ENCODE measurements around the gene FNTB. TPM values are rescaled to one million over a fixed set of nuclear protein-coding genes. Genes with fewer than 3 reads are reported as not detected.

FNTB gene
- total RNA-seq, 1 donor from 2014 or later = 19.1 TPM

- Mint-ChIP-seq H3K36me3 (ENCODE audit: low read depth) (peaks cover 43% of the 10 kb centered on the region), H3K27me3 (no peaks in the 10 kb centered on the region)
- intact Hi-C loops (cut with micrococcal nuclease) = no loop called here
These were observed 58.3 kb downstream of the FNTB start for GRCh38 chr14:65045006-65045405.

GRCh38 chr14:65045709-65046108 is 59.0 kb downstream of the FNTB start:
- H3K27me3 Mint-ChIP-seq = no peaks in the 10 kb centered on the region
- H3K27ac Mint-ChIP-seq = no peak overlapping the region

More at GRCh38 chr14:65045006-65045405, 58.3 kb downstream of the FNTB start:
- H3K4me1 Mint-ChIP-seq = peaks cover 13% of the 10 kb centered on the region
- no peak for DNase-seq
- no peak overlapping the region for H3K4me3 Mint-ChIP-seq
- H3K27ac Mint-ChIP-seq = no peak overlapping the region
- H3K9me3 Mint-ChIP-seq = no peaks in the 10 kb centered on the region

GRCh38 chr14:65052832-65053231 is 66.1 kb downstream of the FNTB start:
- Mint-ChIP-seq H3K36me3 (ENCODE audit: low read depth) (peaks cover 25% of the 10 kb centered on the region), H3K9me3 (no peaks in the 10 kb centered on the region), H3K4me1 (peaks cover 3% of the 10 kb centered on the region), H3K4me3 (no peak overlapping the region), H3K27ac (no peak overlapping the region), H3K27me3 (no peaks in the 10 kb centered on the region)
- intact Hi-C loops (cut with micrococcal nuclease) = no loop called here
- DNase-seq = no peak

More at GRCh38 chr14:65045709-65046108, 59.0 kb downstream of the FNTB start:
- intact Hi-C loops (cut with micrococcal nuclease) = no loop called here
- H3K4me3 Mint-ChIP-seq = no peak overlapping the region
- DNase-seq = no peak
- peaks cover 13% of the 10 kb centered on the region for H3K4me1 Mint-ChIP-seq
- no peaks in the 10 kb centered on the region for H3K9me3 Mint-ChIP-seq
- peaks cover 42% of the 10 kb centered on the region for H3K36me3 Mint-ChIP-seq (ENCODE audit: low read depth)

GRCh38 chr14:65053466-65053865 is 66.8 kb downstream of the FNTB start:
- Mint-ChIP-seq H3K9me3 (no peaks in the 10 kb centered on the region), H3K4me1 (peaks cover 3% of the 10 kb centered on the region), H3K36me3 (ENCODE audit: low read depth) (peaks cover 28% of the 10 kb centered on the region), H3K27me3 (no peaks in the 10 kb centered on the region), H3K27ac (no peak overlapping the region), H3K4me3 (no peak overlapping the region)
- DNase-seq = no peak
- intact Hi-C loops (cut with micrococcal nuclease) = no loop called here

GRCh38 chr14:65054471-65055085 is 67.9 kb downstream of the FNTB start:
- Mint-ChIP-seq H3K27ac (no peak overlapping the region), H3K36me3 (ENCODE audit: low read depth) (peaks cover 31% of the 10 kb centered on the region), H3K9me3 (no peaks in the 10 kb centered on the region), H3K27me3 (no peaks in the 10 kb centered on the region), H3K4me1 (peaks cover 3% of the 10 kb centered on the region), H3K4me3 (no peak overlapping the region)
- intact Hi-C loops (cut with micrococcal nuclease) = no loop called here
- no peak for DNase-seq

GRCh38 chr14:65057695-65058094 is 71.0 kb downstream of the FNTB start:
- intact Hi-C loops (cut with micrococcal nuclease) = no loop called here
- Mint-ChIP-seq H3K9me3 (no peaks in the 10 kb centered on the region), H3K36me3 (ENCODE audit: low read depth) (peaks cover 47% of the 10 kb centered on the region), H3K4me1 (peaks cover 2% of the 10 kb centered on the region), H3K4me3 (no peak overlapping the region), H3K27ac (no peak overlapping the region), H3K27me3 (no peaks in the 10 kb centered on the region)
- DNase-seq = no peak

- Mint-ChIP-seq H3K4me1 (no peaks in the 10 kb centered on the region), H3K36me3 (ENCODE audit: low read depth) (peaks cover 63% of the 10 kb centered on the region), H3K27ac (no peak overlapping the region), H3K27me3 (no peaks in the 10 kb centered on the region), H3K9me3 (no peaks in the 10 kb centered on the region), H3K4me3 (no peak overlapping the region)
- intact Hi-C loops (cut with micrococcal nuclease) = no loop called here
- no peak for DNase-seq
These were observed 75.7 kb downstream of the FNTB start for GRCh38 chr14:65062096-65063075.

- intact Hi-C loops (cut with micrococcal nuclease) = no loop called here
- H3K36me3 Mint-ChIP-seq (ENCODE audit: low read depth) = peaks cover 63% of the 10 kb centered on the region
- no peaks in the 10 kb centered on the region for H3K9me3 Mint-ChIP-seq
- no peak overlapping the region for H3K4me3 Mint-ChIP-seq
- no peaks in the 10 kb centered on the region for H3K4me1 Mint-ChIP-seq
- no peak overlapping the region for H3K27ac Mint-ChIP-seq
- no peak for DNase-seq
- H3K27me3 Mint-ChIP-seq = no peaks in the 10 kb centered on the region
These were observed 79.0 kb downstream of the FNTB start for GRCh38 chr14:65065719-65066118.

- intact Hi-C loops (cut with micrococcal nuclease) = no loop called here
- Mint-ChIP-seq H3K9me3 (no peaks in the 10 kb centered on the region), H3K36me3 (ENCODE audit: low read depth) (peaks cover 34% of the 10 kb centered on the region), H3K27me3 (no peaks in the 10 kb centered on the region), H3K4me1 (peaks cover 4% of the 10 kb centered on the region), H3K4me3 (no peak overlapping the region), H3K27ac (no peak overlapping the region)
- DNase-seq = no peak
These were observed 83.2 kb downstream of the FNTB start for GRCh38 chr14:65069874-65070413.

- peaks cover 34% of the 10 kb centered on the region for H3K36me3 Mint-ChIP-seq (ENCODE audit: low read depth)
- intact Hi-C loops (cut with micrococcal nuclease) = no loop called here
- no peaks in the 10 kb centered on the region for H3K9me3 Mint-ChIP-seq
- peaks cover 8% of the 10 kb centered on the region for H3K4me1 Mint-ChIP-seq
- H3K27ac Mint-ChIP-seq = no peak overlapping the region
- H3K4me3 Mint-ChIP-seq = no peak overlapping the region
- DNase-seq = peak; percentile 50
- H3K27me3 Mint-ChIP-seq = no peaks in the 10 kb centered on the region
These were observed 83.8 kb downstream of the FNTB start for GRCh38 chr14:65070471-65070976.

GRCh38 chr14:65071544-65071943 is 84.8 kb downstream of the FNTB start:
- Mint-ChIP-seq H3K36me3 (ENCODE audit: low read depth) (peaks cover 31% of the 10 kb centered on the region), H3K27ac (no peak overlapping the region), H3K4me1 (peaks cover 9% of the 10 kb centered on the region), H3K27me3 (no peaks in the 10 kb centered on the region), H3K9me3 (no peaks in the 10 kb centered on the region), H3K4me3 (no peak overlapping the region)
- intact Hi-C loops (cut with micrococcal nuclease) = no loop called here
- no peak for DNase-seq

GRCh38 chr14:65072256-65072655 is 85.6 kb downstream of the FNTB start:
- Mint-ChIP-seq H3K27me3 (no peaks in the 10 kb centered on the region), H3K9me3 (no peaks in the 10 kb centered on the region), H3K27ac (no peak overlapping the region), H3K4me1 (peaks cover 9% of the 10 kb centered on the region), H3K4me3 (no peak overlapping the region), H3K36me3 (ENCODE audit: low read depth) (peaks cover 34% of the 10 kb centered on the region)
- no peak for DNase-seq
- intact Hi-C loops (cut with micrococcal nuclease) = no loop called here

GRCh38 chr14:65072937-65073336 is 86.2 kb downstream of the FNTB start:
- Mint-ChIP-seq H3K27me3 (no peaks in the 10 kb centered on the region), H3K4me3 (no peak overlapping the region), H3K27ac (no peak overlapping the region), H3K9me3 (no peaks in the 10 kb centered on the region), H3K36me3 (ENCODE audit: low read depth) (peaks cover 36% of the 10 kb centered on the region), H3K4me1 (peaks cover 9% of the 10 kb centered on the region)
- intact Hi-C loops (cut with micrococcal nuclease) = no loop called here
- DNase-seq = no peak

Measured in activated CD4-positive, alpha-beta T cell treated with anti-CD3 and anti-CD28 coated beads, Interleukin-2, amount 10 ng/mL, durations not matched to agents 24 days and 14 days (primary cell).